GM19240 (cell line): ENCODE results near the gene FCHSD2.
"Not testable (repeated sequence)": the region's sequence is repeated elsewhere in the genome, so short reads cannot be mapped to it uniquely, and the experiment has no call there.

ENCODE experiments used
- DNase-seq: peaks from one replicate; pipeline ENCODE4 v3.0.0; 2011; ENCODE audit warnings: low spot score; ENCODE audit not compliant: insufficient read length

Gene FCHSD2

GRCh38 chr11:73152086-73152853 is 10.2 kb upstream of the FCHSD2 start:
- no peak for DNase-seq

- no peak for DNase-seq
Measured at GRCh38 chr11:73151416-73151815, 9.3 kb upstream of the FCHSD2 start.

GRCh38 chr11:73149105-73149504 is 7.0 kb upstream of the FCHSD2 start:
- DNase-seq, result no peak

- no peak for DNase-seq
Measured at GRCh38 chr11:73147771-73148681, 5.9 kb upstream of the FCHSD2 start.

GRCh38 chr11:73145986-73146575 is 4.0 kb upstream of the FCHSD2 start:
- DNase-seq, result no peak

GRCh38 chr11:73143126-73143838 is 1.2 kb upstream of the FCHSD2 start:
- no peak for DNase-seq

- DNase-seq, result no peak
Measured at GRCh38 chr11:73141309-73142127, 600 bp downstream of the FCHSD2 start.

GRCh38 chr11:73141031-73141308 is 1.1 kb downstream of the FCHSD2 start:
- no peak for DNase-seq

GRCh38 chr11:73140213-73141030 is 1.7 kb downstream of the FCHSD2 start:
- DNase-seq, result no peak

- DNase-seq, result no peak
Measured at GRCh38 chr11:73139476-73140198, 2.5 kb downstream of the FCHSD2 start.

- no peak for DNase-seq
Measured at GRCh38 chr11:73137944-73138274, 4.2 kb downstream of the FCHSD2 start.

GRCh38 chr11:73137262-73137943 is 4.7 kb downstream of the FCHSD2 start:
- no peak for DNase-seq

GRCh38 chr11:73136722-73137121 is 5.4 kb downstream of the FCHSD2 start:
- DNase-seq, result not testable (repeated sequence)

GRCh38 chr11:73135346-73136284 is 6.5 kb downstream of the FCHSD2 start:
- DNase-seq, result no peak

- DNase-seq, result not testable (repeated sequence)
Measured at GRCh38 chr11:73132349-73132748, 9.8 kb downstream of the FCHSD2 start.

GRCh38 chr11:73130181-73130580 is 11.9 kb downstream of the FCHSD2 start:
- no peak for DNase-seq

- DNase-seq, result no peak
Measured at GRCh38 chr11:73129198-73129597, 12.9 kb downstream of the FCHSD2 start.
